HCT116 (cell line): ENCODE results near the gene CST6.

ENCODE experiments used
- CEBPB ChIP-seq: IDR thresholded peaks from 2 replicates; pipeline ENCODE4 v1.6.1; 2012; ENCODE audit warnings: low read depth
- EZH2 ChIP-seq: fragments of 200-600 bp; sonication (generic); IDR thresholded peaks from 2 replicates; pipeline ENCODE4 v1.6.1; 2017; ENCODE audit warnings: antibody characterized with exemption, mixed run types
- JUND ChIP-seq: IDR thresholded peaks from 2 replicates; pipeline ENCODE4 v1.6.1; 2012
- POLR2A ChIP-seq: IDR thresholded peaks from 2 replicates; pipeline ENCODE4 v1.7.0; 2011; ENCODE audit warnings: borderline replicate concordance; ENCODE audit not compliant: insufficient read depth, insufficient read length; ENCODE audit errors: extremely low read depth
- RAD21 ChIP-seq: IDR thresholded peaks from 2 replicates; pipeline ENCODE4 v1.6.1; 2012; ENCODE audit warnings: low read depth, mild to moderate bottlenecking
- REST ChIP-seq: IDR thresholded peaks from 2 replicates; pipeline ENCODE4 v1.6.1; 2012; ENCODE audit warnings: low read depth
- SIN3A ChIP-seq: IDR thresholded peaks from 2 replicates; pipeline ENCODE4 v1.6.1; 2012; ENCODE audit warnings: low read depth
- TCF7L2 ChIP-seq: IDR thresholded peaks from 2 replicates; pipeline ENCODE4 v1.7.0; 2011; ENCODE audit warnings: borderline replicate concordance, inconsistent platforms; ENCODE audit not compliant: insufficient read depth, insufficient read length; ENCODE audit errors: extremely low read depth
- ZFX ChIP-seq: fragments of 450-650 bp; IDR thresholded peaks from 2 replicates; pipeline ENCODE4 v1.6.1; 2017
- TF ChIP-seq, protein P1 (sequence below), 3 experiments: fragments of 200-600 bp in 1 of 3; sonication (generic) in 1 of 3; IDR thresholded peaks in 2 of 3; conservative IDR thresholded peaks in 1 of 3; 2 replicates each; pipeline ENCODE4 v1.5.1; 2012 to 2017; ENCODE audit warnings: low read depth in 2 of 3, low read length in 2 of 3, antibody characterized with exemption in 1 of 3, borderline replicate concordance in 1 of 3, control low read depth in 1 of 3, mild to moderate bottlenecking in 1 of 3, mixed read lengths in 1 of 3, mixed run types in 1 of 3, moderate library complexity in 1 of 3; ENCODE audit not compliant: insufficient read depth in 1 of 3
- TF ChIP-seq, protein P2 (sequence below): IDR thresholded peaks from 2 replicates; pipeline ENCODE4 v1.6.1; 2012
- TF ChIP-seq, protein P3 (sequence below): IDR thresholded peaks from 2 replicates; pipeline ENCODE4 v1.6.1; 2012

- TF ChIP-seq, protein P1, sequence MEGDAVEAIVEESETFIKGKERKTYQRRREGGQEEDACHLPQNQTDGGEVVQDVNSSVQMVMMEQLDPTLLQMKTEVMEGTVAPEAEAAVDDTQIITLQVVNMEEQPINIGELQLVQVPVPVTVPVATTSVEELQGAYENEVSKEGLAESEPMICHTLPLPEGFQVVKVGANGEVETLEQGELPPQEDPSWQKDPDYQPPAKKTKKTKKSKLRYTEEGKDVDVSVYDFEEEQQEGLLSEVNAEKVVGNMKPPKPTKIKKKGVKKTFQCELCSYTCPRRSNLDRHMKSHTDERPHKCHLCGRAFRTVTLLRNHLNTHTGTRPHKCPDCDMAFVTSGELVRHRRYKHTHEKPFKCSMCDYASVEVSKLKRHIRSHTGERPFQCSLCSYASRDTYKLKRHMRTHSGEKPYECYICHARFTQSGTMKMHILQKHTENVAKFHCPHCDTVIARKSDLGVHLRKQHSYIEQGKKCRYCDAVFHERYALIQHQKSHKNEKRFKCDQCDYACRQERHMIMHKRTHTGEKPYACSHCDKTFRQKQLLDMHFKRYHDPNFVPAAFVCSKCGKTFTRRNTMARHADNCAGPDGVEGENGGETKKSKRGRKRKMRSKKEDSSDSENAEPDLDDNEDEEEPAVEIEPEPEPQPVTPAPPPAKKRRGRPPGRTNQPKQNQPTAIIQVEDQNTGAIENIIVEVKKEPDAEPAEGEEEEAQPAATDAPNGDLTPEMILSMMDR (IDR thresholded peaks at IDR 0.05 in 2 of 3, conservative IDR thresholded peaks at IDR 0.05 in 1 of 3; ENCODE audit: borderline replicate concordance in 1 of 3, insufficient read depth in 1 of 3, low read depth in 2 of 3, low read length in 2 of 3) = no peak
- TF ChIP-seq REST = no peak
- no peak for TF ChIP-seq RAD21
- no peak for TF ChIP-seq JUND
- no peak for TF ChIP-seq EZH2
- TF ChIP-seq POLR2A = no peak
- TF ChIP-seq, protein P2, sequence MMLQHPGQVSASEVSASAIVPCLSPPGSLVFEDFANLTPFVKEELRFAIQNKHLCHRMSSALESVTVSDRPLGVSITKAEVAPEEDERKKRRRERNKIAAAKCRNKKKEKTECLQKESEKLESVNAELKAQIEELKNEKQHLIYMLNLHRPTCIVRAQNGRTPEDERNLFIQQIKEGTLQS = no peak
- TF ChIP-seq TCF7L2 = no peak
- TF ChIP-seq, protein P3, sequence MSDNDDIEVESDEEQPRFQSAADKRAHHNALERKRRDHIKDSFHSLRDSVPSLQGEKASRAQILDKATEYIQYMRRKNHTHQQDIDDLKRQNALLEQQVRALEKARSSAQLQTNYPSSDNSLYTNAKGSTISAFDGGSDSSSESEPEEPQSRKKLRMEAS = no peak
- no peak for TF ChIP-seq CEBPB
- no peak for TF ChIP-seq SIN3A
- TF ChIP-seq ZFX = no peak
Measured at GRCh38 chr11:65964906-65965305, 46.9 kb upstream of the CST6 start.
